HG03060 (cell line): Measurements from ENCODE around the gene AHRR.
"Not testable (repeated sequence)": the region's sequence is repeated elsewhere in the genome, so short reads cannot be mapped to it uniquely, and the experiment has no call there.

Experiments
- ATAC-seq: cut with Tn5 transposase; IDR thresholded peaks from one replicate; pipeline ENCODE4 v1.9.1; 2021; ENCODE audit warnings: low read depth, moderate number of reproducible peaks; ENCODE audit not compliant: unreplicated experiment

The AHRR gene

GRCh38 chr5:375921-376798 is 54.6 kb downstream of the AHRR start:
- ATAC-seq: no peak

- no peak for ATAC-seq
Observed at GRCh38 chr5:376799-377325, 55.3 kb downstream of the AHRR start.

GRCh38 chr5:377326-377981 is 55.9 kb downstream of the AHRR start:
- ATAC-seq: no peak

- ATAC-seq: no peak
Observed at GRCh38 chr5:378301-378891, 56.9 kb downstream of the AHRR start.

- no peak for ATAC-seq
Observed at GRCh38 chr5:378976-379742, 57.6 kb downstream of the AHRR start.

GRCh38 chr5:380701-381309 is 59.3 kb downstream of the AHRR start:
- no peak for ATAC-seq

- ATAC-seq: no peak
Observed at GRCh38 chr5:383066-383465, 61.6 kb downstream of the AHRR start.

GRCh38 chr5:383621-384020 is 62.1 kb downstream of the AHRR start:
- ATAC-seq: no peak

GRCh38 chr5:384576-384975 is 63.1 kb downstream of the AHRR start:
- ATAC-seq: not testable (repeated sequence)

GRCh38 chr5:385321-385720 is 63.8 kb downstream of the AHRR start:
- ATAC-seq: no peak

GRCh38 chr5:386432-387341 is 65.2 kb downstream of the AHRR start:
- ATAC-seq: no peak

GRCh38 chr5:387491-388265 is 66.2 kb downstream of the AHRR start:
- ATAC-seq: no peak

- no peak for ATAC-seq
Observed at GRCh38 chr5:388266-389196, 67.0 kb downstream of the AHRR start.

- ATAC-seq: no peak
Observed at GRCh38 chr5:389197-389821, 67.8 kb downstream of the AHRR start.

- no peak for ATAC-seq
Observed at GRCh38 chr5:389891-390622, 68.5 kb downstream of the AHRR start.
